ENCODE measurements around the gene RIPPLY3.

RIPPLY3 gene

DNA sequence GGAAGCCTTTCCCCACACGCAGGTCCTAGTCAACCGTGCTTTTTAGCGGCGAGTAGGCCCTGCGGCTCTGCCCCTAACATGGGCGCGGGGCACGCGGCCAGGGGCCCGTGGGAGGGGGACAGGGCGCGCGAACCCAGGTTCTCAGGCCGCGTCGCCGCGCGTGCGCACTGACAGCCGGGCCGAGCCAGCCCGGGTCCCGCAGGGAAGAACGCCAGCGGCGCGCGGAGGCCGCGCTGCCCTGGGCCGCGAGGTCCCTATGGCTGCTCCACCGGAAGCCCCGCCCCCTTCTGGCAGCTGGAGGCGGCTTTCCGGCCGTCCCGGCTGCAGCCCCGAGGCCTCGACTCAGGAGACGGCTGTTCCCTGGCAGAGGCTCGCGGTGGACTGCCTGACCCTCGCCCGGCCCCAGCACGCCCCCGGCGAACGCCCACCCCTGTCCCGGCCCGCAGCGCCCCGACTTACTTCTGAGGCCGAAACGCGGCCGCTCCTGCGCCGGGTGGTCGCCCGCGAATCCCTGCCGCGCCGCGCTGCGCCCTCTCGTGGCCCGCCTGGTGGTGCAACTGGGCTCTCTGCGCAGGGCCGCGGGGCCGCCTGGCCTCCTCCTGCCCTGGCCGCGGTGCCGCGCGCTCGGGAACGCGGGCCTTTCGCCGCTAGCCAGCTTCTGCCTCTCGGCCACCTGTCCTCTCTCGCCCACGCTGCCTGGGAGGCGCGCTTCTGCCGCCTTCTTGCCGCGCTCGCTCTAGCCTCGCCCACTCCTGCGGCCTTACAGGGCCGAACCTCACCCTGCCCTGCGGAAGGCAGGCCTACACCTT is 16.6 kb upstream of the RIPPLY3 start (continued):
- TF ChIP-seq, protein P1, sequence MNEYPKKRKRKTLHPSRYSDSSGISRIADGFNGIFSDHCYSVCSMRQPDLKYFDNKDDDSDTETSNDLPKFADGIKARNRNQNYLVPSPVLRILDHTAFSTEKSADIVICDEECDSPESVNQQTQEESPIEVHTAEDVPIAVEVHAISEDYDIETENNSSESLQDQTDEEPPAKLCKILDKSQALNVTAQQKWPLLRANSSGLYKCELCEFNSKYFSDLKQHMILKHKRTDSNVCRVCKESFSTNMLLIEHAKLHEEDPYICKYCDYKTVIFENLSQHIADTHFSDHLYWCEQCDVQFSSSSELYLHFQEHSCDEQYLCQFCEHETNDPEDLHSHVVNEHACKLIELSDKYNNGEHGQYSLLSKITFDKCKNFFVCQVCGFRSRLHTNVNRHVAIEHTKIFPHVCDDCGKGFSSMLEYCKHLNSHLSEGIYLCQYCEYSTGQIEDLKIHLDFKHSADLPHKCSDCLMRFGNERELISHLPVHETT (tag by site-specific recombination; IDR thresholded peaks at IDR 0.05): no peak
- TF ChIP-seq, protein P2, sequence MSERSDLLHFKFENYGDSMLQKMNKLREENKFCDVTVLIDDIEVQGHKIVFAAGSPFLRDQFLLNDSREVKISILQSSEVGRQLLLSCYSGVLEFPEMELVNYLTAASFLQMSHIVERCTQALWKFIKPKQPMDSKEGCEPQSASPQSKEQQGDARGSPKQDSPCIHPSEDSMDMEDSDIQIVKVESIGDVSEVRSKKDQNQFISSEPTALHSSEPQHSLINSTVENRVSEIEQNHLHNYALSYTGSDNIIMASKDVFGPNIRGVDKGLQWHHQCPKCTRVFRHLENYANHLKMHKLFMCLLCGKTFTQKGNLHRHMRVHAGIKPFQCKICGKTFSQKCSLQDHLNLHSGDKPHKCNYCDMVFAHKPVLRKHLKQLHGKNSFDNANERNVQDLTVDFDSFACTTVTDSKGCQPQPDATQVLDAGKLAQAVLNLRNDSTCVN (tag by site-specific recombination; optimal IDR thresholded peaks at IDR 0.05): peak; percentile 95
- TF ChIP-seq ZNF133 (tag by site-specific recombination; IDR thresholded peaks at IDR 0.05): no peak
- TF ChIP-seq ZNF530 (tag by site-specific recombination; IDR thresholded peaks at IDR 0.05; ENCODE audit: low read depth): no peak
- TF ChIP-seq ZNF76 (tag by site-specific recombination; IDR thresholded peaks at IDR 0.05; ENCODE audit: borderline replicate concordance, low read depth): peak; percentile 58; the same call in 1 of the 2 replicates
- no peak for TF ChIP-seq ZNF747 (tag by site-specific recombination; IDR thresholded peaks at IDR 0.05)
- TF ChIP-seq ZNF624 (tag by site-specific recombination; IDR thresholded peaks at IDR 0.05): no peak
- no peak for TF ChIP-seq ZNF843 (tag by site-specific recombination; IDR thresholded peaks at IDR 0.05)
- no peak for TF ChIP-seq ZNF416 (tag by site-specific recombination; IDR thresholded peaks at IDR 0.05)
- no peak for TF ChIP-seq ZNF544 (tag by site-specific recombination; IDR thresholded peaks at IDR 0.05)
- peak; percentile 72 for TF ChIP-seq ZBTB11 (tag by site-specific recombination; conservative IDR thresholded peaks at IDR 0.05; ENCODE audit: low read depth)
- TF ChIP-seq PRDM6 (tag by site-specific recombination; IDR thresholded peaks at IDR 0.05): no peak
- TF ChIP-seq SCRT1 (tag by site-specific recombination; IDR thresholded peaks at IDR 0.05; ENCODE audit: borderline replicate concordance): no peak
- TF ChIP-seq ZNF621 (tag by site-specific recombination; IDR thresholded peaks at IDR 0.05): no peak
- peak; percentile 72; the same call in 1 of the 2 replicates for TF ChIP-seq BCL11B (tag by site-specific recombination; IDR thresholded peaks at IDR 0.05; ENCODE audit: low read depth)
- TF ChIP-seq ZNF426 (tag by site-specific recombination; IDR thresholded peaks at IDR 0.05): no peak
- TF ChIP-seq GLIS2 (tag by site-specific recombination; IDR thresholded peaks at IDR 0.05): peak; percentile 88
- TF ChIP-seq HOXA7 (CRISPR knock-in tag; IDR thresholded peaks at IDR 0.05; ENCODE audit: borderline replicate concordance): no peak
- TF ChIP-seq ZNF221 (tag by site-specific recombination; IDR thresholded peaks at IDR 0.05; ENCODE audit: borderline replicate concordance): no peak
- TF ChIP-seq PRDM10 (tag by site-specific recombination; IDR thresholded peaks at IDR 0.05): no peak; the same call in 1 of the 2 replicates
- no peak for TF ChIP-seq ZNF48 (tag by site-specific recombination; IDR thresholded peaks at IDR 0.05)
- TF ChIP-seq ZBTB17 (tag by site-specific recombination; IDR thresholded peaks at IDR 0.05): peak; percentile 82
- 0 out of 2 replicates have a peak, but pooled peaks have one; percentile 14 for TF ChIP-seq ZNF837 (tag by site-specific recombination; IDR thresholded peaks at IDR 0.05)
- peak; percentile 49; the same call in 1 of the 2 replicates for TF ChIP-seq ZNF350 (tag by site-specific recombination; IDR thresholded peaks at IDR 0.05)

Data from HEK293 (cell line).